Stimulated activated CD8-positive, alpha-beta memory T cell treated with anti-CD3 and anti-CD28 coated beads, Interleukin-4, amount 100 ng/mL, for 4 hours (primary cell): ENCODE results near the gene SCN1A.

ENCODE experiments used
- DNase-seq, 2 donors: peaks; one replicate each; pipeline ENCODE4 v3.0.0-alpha.2; 2020; ENCODE audit warnings: low read depth in 2 of 2, low spot score in 1 of 2

SCN1A gene

DNA sequence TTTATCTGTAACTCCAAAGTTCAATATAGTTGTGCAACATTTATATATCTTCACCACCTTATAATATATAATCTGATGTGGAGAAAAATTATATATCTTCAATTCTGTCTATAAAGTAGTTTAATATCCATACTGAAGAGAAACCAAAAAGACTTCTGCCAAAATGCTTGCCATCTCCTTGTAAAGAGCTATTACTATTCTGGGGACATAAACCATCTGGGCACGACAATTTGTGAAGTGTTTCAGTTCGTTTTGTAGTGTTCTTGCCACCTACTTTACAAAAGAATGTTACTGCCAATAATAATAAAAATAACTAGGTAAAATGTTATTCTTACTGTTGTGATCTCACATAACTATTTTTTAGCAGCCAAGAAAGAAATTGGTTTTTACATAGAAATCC, 45.1 kb downstream of the SCN1A start:
- DNase-seq, result no peak

DNA sequence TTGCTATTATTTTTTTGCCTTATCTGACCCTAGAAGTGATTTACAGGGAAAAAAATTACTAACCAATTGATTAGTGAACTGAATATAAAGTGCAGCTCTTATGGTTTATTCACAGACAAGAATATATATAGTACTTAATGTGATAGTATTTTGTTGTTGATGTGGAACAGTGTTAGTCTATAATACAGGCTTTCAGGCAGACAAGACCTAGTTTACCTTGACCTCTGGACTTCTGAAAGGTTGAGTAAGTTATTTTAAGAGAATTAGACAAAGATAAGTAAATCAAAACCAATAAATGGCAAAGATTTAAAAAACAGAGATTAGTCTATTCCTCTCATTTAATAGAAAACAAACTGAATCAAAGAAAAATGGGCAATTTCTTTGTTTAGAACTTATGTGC, 46.0 kb downstream of the SCN1A start:
- DNase-seq, result no peak

GRCh38 chr2:166081131-166081632, 46.6 kb downstream of the SCN1A start:
- no peak for DNase-seq

GRCh38 chr2:166074430-166074829, 53.4 kb downstream of the SCN1A start:
- DNase-seq, result no peak

DNA sequence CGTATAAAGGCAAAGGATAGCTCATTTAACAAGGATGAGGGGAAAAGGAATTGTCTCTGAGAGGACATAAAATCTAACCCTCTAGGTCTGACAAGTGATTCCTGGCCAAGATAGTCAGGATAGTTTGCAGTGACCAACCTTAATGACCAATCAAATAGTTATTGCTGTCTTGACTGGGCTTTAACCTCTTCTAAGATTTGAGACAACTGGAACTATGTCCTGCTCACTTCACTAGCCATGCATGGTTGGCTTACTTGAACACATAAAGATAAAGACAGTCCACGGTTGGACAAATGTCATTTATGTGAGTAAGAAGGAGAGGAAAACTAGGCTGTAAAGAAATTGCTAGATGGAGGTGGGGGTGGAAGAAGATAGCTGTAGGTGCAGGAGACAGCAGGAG, 53.8 kb downstream of the SCN1A start:
- DNase-seq, result no peak

- DNase-seq, result no peak
These were observed 57.6 kb downstream of the SCN1A start for GRCh38 chr2:166070231-166070630.

- no peak for DNase-seq
These were observed 58.8 kb downstream of the SCN1A start for GRCh38 chr2:166068981-166069380.

- DNase-seq, result no peak
These were observed 60.6 kb downstream of the SCN1A start for GRCh38 chr2:166067229-166067628.

- no peak for DNase-seq
These were observed 67.6 kb downstream of the SCN1A start for GRCh38 chr2:166060191-166060590.

DNA sequence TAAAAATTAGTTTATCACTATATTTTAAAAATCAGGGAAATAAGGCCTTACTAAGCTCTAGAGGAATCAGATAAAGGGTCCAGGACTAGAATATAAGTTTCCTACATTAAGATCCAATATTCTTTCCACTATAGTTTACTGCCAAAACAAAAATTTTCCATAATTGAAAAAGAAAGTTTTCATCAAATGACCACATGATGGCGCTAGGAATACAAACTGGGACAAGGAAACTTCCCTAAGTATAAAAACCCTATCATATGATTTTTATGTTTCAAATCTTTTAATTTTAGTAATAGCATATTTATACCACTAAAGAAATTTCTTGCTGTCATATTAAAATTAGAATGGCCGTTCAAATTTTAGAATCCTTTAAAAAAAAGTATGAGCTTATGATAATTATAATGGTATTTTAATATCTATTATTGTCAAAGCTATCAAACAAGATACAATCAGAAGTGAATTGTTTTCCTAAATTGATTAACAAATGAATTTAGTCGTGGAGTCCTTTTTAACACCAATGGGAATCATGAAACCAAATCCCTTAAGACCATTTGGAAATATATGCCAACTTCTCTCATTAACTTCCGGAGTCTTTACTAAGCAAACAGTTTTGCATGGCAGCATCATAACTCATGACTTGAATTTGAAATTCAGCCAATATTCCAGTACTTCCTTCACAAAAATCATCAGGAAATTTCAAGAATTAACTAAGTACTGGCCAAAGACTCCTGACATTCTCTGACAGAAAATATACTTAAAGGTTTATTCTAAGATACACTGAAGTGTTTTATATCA, 70.3 kb downstream of the SCN1A start:
- DNase-seq, result no peak

DNA sequence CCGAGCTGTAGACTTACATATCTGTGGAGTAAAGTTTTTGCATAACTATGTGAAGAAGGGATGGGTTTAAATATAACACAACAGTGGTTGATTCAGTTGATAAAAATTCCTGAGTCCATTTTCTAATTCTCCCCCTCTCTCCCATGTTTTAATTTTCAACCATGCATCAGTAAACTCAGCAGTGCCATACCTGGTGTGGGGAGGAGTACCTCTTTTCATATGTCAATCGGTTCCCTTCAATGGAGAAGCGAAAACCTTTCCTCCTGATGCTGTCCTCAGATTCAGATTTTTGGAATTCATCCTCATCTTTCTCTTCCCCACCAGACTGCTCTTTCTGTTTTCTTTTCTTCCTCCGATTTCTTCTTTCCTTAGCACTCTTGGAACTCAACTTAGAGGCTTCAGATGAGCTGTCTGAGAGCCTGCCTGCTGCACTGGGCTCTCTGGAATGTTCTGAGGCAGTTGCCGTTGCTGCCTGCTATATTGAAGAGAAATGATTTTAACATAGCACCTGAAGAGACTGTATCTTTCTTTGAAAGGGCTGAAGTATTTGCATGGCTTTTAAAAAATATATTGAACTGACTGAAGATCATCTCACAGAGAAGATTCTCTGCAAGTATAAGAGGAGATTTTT, 82.9 kb downstream of the SCN1A start:
- DNase-seq, result no peak

GRCh38 chr2:166042768-166043390, 84.9 kb downstream of the SCN1A start:
- DNase-seq, result no peak

- no peak for DNase-seq
These were observed 85.5 kb downstream of the SCN1A start for GRCh38 chr2:166042356-166042755.

DNA sequence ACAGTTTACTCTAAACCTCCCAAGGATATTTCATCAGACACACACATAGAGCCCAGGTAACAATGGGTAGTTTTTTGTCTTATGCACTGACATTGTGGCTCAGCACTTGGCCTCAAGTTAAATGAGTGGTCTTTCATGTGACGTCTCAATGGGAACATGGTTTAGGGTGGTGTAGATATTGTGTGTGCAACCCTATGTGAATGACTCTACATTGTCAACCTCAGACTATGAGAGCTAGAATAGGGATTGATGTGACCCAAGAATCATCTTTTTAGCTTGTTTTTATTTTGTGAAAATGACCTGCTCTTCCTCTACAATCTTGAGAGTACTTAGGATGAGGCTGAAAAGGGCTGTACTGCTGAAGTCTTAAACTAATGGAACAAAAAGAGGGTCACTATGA, 86.2 kb downstream of the SCN1A start:
- no peak for DNase-seq

- DNase-seq, result no peak
These were observed 95.5 kb downstream of the SCN1A start for GRCh38 chr2:166032361-166032760.

DNA sequence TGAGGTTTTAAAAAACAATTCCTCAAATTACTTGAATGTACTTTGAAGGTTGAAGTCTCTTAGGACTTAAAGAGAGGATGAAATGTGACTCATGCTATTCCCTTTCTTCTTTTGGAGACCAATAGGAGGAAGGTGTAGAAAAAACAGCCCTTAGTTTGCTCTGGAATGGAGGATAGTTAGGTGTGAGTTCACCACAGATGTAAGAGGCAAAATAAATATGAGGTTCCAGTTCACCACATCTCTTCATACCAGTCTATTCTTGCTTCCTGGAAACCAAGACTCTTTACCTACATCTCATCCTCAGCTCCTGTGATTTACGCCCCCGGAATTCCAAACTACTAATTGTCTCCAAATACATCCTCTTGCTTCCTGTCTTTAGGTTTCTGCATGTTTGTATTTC, 96.8 kb downstream of the SCN1A start:
- DNase-seq, result no peak

DNA sequence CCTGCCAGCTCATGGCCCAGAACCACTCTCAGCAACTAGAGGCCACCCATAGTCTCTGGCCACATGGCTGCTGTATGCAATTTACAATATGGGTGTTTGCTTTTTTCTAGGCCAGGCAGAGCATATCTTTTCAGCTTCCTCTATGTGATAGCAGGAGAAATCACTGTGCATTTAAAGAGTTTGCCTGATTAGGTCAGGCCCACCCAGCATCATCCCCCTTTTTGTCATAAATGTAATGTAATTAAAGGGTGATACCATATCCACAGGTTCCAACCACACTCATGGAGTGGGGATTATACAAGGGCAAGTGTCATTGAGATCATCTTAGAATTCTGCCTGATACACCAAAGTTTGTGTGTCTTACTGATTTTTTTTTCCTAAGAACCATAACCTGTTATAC, 102.5 kb downstream of the SCN1A start:
- DNase-seq, result no peak

- DNase-seq, result no peak
These were observed 110.6 kb downstream of the SCN1A start for GRCh38 chr2:166017208-166017607.

DNA sequence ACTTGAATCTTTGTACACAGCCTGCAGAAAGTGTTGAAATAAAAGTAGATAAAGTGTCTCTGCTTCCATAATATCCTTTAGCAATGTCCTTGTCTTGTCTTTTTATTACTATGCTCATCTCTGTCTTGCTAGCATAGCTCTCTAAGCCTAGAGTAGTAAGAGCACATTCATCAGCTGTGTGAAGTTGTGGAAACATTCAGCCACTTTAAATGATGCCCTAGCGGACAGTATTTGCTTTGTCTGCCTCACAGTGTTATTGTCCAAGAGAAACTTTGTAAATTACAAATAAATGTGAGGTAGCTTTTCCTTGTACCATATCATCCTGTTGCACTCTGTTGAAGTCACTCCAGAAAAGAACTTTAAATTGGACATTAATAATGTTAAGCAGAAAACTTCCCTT, 113.9 kb downstream of the SCN1A start:
- DNase-seq, result no peak

GRCh38 chr2:166011660-166012059, 116.2 kb downstream of the SCN1A start:
- DNase-seq, result no peak

DNA sequence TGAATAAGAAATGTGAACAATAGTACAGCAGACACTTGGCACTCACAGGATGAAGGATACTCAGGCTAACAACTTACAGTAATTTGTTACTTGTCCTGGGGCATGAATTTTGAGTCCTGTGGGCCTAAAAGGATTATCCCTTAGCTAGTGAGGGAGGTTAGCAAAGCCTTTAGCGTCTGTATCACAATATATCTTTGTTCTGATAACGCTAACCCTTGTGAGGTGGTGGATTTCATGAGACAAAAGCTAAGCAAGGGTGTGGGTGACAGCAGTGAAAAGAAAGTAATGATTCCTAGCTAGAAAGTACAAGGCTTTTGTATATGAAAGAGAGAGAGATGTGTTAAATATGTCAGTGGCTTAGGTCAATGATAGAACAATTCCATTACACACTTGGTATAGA, 127.4 kb downstream of the SCN1A start:
- no peak for DNase-seq

GRCh38 chr2:165990846-165991245, 137.0 kb downstream of the SCN1A start:
- DNase-seq, result no peak
